ENCODE results near the gene PPIL1.

Gene PPIL1

DNA sequence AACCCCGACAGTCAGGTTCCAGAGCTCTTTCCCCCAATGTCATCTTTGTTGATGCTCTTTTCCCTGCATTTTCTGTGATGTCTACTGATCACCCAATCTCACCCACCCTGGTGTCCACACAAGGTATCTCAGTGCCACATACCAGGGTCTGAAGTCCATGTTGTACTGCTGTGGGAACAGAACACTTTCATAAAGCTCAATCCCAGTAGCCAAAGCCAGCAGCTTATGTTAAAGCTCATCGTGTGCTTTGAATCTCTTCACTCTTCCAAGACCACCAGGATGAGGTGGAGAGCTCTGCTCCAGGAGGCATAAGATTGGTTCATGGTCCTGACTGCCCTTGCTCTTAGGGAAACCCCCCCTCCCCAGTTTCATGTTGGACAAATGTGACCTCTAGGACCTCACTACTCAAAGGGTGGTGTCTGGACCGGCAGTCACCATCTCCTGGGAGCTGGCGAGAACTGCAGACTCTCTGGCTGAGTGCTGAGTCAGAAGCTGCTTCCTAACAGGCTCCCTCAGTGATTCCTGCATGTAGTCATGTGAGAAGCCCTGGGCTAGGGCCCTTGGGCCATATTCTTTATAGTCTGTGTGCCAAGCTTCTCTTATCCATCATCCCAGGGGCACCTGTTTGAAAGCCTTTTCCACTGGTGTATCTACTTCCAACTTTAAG, 22.0 kb downstream of the PPIL1 start:
- no peak for DNase-seq

DNA sequence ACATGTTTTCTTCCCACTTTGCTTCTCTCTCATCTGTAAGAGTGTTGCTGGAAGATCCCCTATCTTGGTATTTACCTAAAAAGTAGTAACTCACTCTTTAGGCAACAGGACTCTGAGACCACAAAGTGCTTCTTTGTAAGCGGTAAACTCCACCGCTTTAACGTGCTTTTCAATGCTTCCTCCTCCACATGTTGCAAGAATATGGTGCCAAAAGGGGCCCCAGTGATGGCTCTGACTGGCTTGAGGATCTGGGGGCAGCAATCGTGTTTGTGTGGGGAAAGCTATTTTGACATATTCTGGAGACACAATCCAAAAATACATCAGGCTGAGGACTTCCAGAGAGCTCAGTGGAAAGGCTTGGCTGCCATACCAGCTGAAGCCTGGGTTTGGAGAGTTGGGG, 23.0 kb downstream of the PPIL1 start:
- no peak for DNase-seq

DNA sequence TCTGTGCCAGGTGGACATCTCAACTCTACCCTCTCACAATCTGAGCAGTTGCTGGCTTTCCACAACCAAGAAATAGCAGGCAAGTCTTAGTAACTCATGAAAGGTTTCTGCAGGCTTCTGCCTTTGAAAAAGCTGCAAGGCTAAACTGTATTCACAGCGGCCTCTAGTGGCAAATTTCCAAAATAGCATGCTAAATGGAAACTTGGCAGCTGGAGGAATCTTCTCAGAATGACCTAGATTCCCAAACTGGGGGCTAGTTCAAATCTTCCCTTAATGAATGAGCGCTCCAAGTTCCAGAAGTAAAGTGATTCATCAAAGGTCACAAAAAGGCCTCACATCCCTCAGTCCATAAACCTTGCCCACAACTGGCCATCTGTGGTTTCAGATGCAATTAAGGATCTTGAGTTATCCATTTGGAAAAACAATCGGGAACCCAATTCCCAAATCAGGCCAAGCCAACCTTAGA, 23.4 kb downstream of the PPIL1 start:
- peak; percentile 66 for DNase-seq

DNA sequence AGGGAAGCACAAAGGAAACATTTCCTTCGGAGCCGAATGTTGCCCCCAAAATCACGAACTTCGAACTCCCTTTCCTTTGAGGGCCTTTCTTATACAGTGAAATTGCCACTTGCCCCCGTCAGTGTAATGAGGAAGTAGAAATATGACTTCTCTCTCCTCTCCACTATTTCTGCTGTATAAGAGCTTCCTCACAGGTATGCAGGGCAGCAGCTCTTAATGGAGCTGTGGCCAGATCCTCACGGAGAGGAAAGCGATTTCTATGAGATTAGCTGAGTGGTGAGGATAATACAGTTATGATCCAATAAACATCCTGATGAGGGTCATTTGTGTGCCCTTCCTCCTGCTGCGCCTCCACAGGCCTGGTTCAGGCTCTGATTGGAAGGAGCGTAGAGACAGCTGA, 24.6 kb downstream of the PPIL1 start:
- no peak for DNase-seq

GRCh38 chr6:36848658-36849441, 25.8 kb downstream of the PPIL1 start:
- DNase-seq: no peak

GRCh38 chr6:36847991-36848390, 26.6 kb downstream of the PPIL1 start:
- no peak for DNase-seq

DNA sequence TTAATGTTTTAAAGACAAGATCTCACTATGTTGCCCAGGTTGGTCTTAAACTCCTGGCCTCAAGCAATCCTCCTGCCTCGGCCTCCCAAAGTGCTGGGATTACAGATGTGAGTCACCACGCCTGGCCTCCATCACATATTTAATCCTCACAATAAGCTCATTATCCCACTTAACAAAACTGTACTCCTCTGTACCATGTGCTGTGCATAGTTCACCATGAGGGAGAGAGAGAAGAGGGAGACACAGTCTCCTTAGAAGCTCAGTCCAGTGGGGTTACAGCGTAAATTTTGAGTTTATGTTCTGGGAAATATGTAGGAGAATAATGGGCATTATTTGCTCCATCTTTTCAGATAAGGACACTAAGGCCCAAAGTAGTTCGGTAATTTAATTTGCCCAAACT, 27.5 kb downstream of the PPIL1 start:
- no peak for DNase-seq

- DNase-seq: no peak
These were observed 29.4 kb downstream of the PPIL1 start for GRCh38 chr6:36845233-36845632.

DNA sequence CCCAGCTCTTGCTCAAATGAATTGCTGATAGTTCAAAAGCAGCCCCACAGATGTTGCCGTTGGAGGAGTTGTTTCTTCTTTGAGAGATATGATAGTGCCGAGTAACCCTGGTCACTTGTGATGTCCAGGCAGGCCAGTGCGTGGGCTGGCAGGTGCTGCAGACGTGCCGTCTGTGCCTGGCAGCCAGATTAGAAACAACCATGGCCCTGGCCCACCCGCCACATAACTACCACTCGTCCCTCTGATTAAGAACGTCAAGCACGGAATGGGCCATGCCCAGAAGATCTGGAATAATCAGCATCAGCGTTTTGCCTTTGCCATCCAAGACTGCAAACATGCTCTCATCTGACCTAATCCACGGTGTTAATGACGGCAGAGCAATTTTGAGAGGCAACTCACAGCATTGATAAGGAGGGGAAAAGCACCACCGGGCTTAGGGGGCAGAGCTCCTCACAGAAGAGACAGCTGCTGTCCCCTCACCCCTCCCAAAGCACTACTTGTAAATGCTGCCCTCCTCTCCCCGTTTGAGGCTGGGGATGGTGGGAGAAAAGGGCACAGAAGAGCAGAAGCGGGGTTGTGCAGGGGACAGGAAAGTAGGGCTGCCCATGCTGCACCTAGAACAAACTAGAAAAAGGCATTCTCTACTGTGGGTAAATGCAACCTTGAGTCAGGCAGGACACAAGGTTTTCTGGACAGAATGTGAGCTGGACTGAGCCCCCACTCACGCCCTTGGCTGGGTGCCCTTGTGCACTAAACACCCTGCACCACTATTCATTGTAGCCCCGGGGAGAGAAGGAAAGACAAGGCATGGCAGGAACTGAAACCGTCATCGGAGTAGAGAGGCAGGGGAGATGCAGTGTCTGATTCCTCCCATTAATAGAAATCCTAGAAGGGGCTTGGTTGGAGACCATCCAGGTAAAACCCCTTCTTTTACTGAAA, 30.1 kb downstream of the PPIL1 start:
- DNase-seq: no peak

DNA sequence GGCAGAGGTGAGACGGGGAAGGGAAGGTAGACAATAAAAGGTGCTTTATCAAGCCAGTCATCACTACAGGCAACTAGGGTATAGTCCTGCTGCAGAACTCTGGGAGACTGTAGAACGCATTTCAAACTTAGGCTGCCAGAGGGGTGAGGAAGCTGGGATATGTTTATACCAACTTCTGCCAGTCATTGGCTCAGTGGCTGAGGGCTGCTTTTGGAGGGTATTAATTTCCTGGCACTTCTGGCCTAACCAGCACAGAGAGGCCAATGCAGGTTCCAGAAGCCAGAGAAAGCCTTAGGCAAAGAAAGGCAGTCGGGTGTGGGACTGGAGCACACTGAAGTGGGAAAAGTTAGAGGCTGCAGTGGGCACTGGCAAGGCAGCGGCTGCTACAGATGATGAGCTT, 31.4 kb downstream of the PPIL1 start:
- DNase-seq: no peak

GRCh38 chr6:36841756-36842155, 32.8 kb downstream of the PPIL1 start:
- DNase-seq: no peak

DNA sequence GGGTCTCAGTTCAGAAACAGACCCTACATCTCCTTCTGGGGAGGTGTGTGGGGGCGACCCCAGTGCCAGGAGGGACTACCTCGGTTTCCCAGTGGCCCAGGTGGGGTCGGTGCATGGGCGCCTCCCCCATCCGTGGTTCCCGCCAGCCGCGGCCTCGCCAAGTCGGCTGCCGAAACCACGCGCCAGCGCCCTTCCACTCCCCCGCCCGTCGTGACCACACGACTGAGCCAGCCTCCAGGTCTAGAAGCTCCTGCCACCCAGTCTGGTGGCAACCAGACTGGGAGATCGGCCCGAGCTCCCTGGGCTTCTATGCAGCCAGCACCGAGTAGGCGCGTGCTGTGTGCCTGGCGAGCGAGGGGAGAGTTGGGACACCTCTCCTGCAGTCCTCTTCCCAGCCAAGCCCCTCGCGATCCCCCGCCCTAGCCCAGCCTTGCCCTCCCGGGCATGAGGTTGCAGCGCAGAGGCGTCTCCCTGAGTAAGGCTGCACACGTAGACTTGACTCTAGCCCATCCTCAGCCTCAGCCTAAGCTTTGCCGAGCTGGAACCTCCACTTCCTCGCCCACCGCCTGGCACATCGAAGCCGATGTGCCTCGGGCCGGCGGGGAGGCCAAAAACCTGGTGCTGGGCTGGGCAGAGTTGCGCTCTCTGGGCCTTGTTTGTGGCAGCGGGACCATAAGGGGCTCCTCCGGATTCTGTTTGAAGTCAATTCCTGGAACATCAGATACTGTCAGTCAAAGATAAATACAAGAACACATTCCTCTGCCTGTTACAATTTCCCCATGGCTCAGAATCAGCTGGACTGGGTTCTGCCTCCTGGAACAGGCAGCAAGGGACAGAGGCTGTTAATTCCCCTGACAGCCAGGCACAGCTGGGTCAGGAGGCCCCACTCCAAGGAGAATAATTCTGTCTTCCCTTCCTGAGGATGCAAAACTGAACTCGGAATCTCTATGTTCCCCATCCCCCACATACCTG, 33.9 kb downstream of the PPIL1 start:
- no peak for DNase-seq

DNA sequence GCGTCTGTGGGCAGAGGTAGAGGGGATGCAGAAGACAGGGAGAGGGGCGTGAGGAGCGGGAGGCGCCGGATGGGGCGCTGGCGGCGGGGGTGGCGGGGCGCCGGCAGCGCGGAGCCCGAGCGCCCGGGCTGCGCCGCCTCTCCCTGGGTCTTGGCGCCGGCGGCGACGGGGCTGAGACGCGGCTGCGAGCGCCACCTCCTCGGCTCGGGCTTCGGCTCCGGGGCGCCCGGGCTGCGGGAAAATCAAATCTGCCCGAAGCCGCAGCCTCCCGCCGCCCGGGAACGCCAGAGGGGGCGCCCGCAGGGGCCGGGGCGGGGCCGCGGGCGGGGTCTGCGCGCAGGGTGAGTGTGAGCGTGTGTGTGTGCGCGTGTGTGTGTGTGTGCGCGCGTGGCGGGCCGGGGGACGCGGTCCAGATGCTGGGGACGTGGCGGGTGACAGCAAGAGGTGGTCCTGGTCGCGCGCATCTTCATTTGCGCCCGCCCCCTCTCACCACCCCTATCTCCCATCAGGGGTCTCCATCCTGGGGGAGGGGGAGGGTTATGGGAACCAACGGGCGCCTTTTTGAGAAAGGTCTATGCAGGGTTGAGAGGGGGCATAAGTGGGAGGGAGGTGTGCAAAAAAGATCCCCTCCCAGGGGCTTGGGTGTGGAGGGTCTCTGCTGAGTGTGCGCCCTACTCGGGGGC, 34.7 kb downstream of the PPIL1 start:
- peak; percentile 16 for DNase-seq

DNA sequence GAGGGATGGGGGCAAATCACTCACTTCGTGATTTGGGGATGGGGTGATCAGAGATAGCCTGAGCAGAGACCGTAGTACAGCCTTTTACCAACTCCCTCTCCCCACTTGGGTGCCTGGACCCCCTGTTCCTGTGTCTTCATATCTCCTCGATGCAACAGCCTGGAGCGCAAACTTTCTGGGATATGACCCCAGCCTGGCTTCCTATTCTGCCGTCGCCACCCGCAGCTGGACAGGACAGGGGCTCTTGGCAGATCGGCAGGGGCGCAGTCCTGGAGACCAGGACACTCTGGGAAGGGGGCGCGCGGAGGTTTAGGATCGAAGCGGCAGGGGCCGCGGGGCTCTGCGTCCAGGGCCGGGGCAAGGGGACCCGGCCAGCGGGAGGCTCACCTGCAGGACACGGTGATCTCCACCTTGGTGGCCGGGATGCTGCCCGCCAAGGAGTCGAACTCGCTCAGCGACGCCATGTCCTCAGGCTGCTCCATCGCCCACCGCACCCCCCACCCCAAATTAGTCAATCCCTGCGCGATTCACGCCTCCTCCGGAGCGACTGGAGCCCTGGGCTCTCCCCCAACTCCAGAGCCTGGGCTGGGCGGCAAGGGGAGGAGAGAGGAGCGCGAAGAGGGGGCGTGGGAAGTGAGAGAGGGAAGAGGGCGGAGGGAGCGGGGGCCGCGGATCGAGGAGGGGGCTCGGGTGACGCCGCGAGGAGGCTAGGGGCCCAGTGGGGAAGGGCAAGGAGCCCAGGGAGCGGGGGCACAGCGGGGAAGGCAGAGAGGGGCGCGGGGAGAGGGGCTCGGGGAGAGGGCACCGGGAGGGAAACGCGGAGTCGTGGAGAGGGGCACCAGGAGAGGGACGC, 35.5 kb downstream of the PPIL1 start, which contains the start of gene CPNE5:
Gene CPNE5, minus strand, starts transcription at position 549 of the 853 bp plus-strand sequence. Its CDS starts 67 bp downstream, at position 482.
- peak; percentile 15 for DNase-seq

GRCh38 chr6:36837686-36838085, 36.9 kb downstream of the PPIL1 start:
- no peak for DNase-seq

DNA sequence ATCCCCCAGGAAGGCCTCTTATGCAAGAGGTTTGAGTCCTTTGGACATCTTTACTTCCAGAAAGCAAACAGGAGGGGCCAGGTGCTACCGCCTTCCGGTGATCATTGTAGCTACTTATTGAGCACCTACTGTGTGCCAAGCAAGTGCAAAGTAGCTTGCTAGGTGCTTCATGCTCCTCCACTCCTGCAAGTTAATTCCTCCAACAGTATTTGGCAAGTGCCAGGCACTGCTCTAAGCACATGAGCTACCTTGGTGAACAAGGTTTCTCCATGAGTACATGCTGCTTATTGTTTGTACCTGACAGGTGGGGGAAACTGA, 37.6 kb downstream of the PPIL1 start:
- DNase-seq: no peak

GRCh38 chr6:36836111-36837021, 38.2 kb downstream of the PPIL1 start:
- DNase-seq: no peak

DNA sequence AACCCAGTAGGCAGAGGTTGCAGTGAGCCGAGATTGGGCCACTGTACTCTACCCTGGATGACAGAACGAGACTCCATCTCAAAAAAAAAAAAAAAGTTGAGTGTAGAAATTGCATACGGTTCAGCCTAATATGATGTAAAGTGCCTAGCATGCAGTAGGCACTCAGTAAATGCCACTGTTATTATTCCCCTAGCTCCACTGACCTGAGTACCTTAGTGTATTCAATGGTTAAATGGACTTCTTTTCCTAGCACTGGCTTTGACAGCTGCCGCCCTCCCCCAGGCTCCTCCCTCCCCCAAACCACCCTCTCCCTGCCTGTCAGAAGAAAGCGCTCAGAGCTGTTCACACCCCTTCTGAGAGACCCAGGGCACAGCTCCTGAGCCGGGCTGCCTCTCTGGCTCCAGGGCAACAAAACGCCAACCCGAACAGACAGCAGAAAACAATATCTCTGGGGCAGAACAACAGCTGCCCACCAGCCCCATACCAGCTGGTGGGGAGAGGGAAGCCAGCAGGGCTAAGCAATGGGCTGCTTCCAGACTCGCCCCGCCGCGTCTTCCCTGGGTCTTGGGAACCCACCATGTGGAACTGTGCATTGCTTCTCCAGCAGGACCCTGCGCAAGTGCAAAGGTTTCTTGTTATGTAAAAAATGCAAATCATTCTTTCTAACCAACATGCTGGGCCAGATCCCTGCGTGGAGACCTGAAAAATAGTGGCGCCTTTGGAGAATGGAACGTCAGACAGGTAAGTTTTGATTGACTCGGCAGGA, 39.8 kb downstream of the PPIL1 start:
- DNase-seq: peak; percentile 49

Data from NCI-H1694 (cell line).